ENCODE data around the gene SCN9A. TPM values are rescaled to one million over a fixed set of nuclear protein-coding genes. Genes with fewer than 3 reads are reported as not detected.
"Not testable (repeated sequence)": the region's sequence is repeated elsewhere in the genome, so short reads cannot be mapped to it uniquely, and the experiment has no call there.

The SCN9A gene
- total and polyA plus RNA-seq, 12 donors, result 0.10 to 2.9 (median 0.79) TPM

GRCh38 chr2:166361351-166362153, 14.2 kb downstream of the SCN9A start:
- H3K27ac ChIP-seq, result no peak overlapping the region
- 68 to 77% methylated on average over 3 of the region's 3 CpGs for WGBS, 2 donors
- no peaks in the 10 kb centered on the region for H3K9me3 ChIP-seq
- DNase-seq, result no peak
- no peaks in the 10 kb centered on the region for H3K27me3 ChIP-seq
- TF ChIP-seq CTCF (IDR thresholded peaks at IDR 0.05), result peak in 8 of 9 donors; percentile 15 to 57 (median 40)
- intact Hi-C loops (cut with DNase I), result loop anchor here in 3 of 10 donors (5.0 to 10.0 kb wide), 2 partner anchors 153 to 156 kb away; no protein-coding TSS in a partner anchor
- ATAC-seq, result no peak
- no peak overlapping the region for H3K4me3 ChIP-seq
- H3K36me3 ChIP-seq, result no peaks in the 10 kb centered on the region
- no peaks in the 10 kb centered on the region for H3K4me1 ChIP-seq

GRCh38 chr2:166360906-166361305, 14.8 kb downstream of the SCN9A start:
- TF ChIP-seq CTCF (IDR thresholded peaks at IDR 0.05), result no peak
- no peak overlapping the region for H3K27ac ChIP-seq
- ATAC-seq, result no peak
- H3K27me3 ChIP-seq, result no peaks in the 10 kb centered on the region
- no peaks in the 10 kb centered on the region for H3K36me3 ChIP-seq
- intact Hi-C loops (cut with DNase I), result loop anchor here in 3 of 10 donors (5.0 to 10.0 kb wide), 2 partner anchors 154 to 156 kb away; no protein-coding TSS in a partner anchor
- WGBS, 2 donors, result 62 to 71% methylated on average over 2 of the region's 2 CpGs
- DNase-seq, result no peak
- no peaks in the 10 kb centered on the region for H3K9me3 ChIP-seq
- no peaks in the 10 kb centered on the region for H3K4me1 ChIP-seq
- no peak overlapping the region for H3K4me3 ChIP-seq

- H3K27ac ChIP-seq, result no peak overlapping the region
- no peak for TF ChIP-seq CTCF (IDR thresholded peaks at IDR 0.05)
- no peaks in the 10 kb centered on the region for H3K27me3 ChIP-seq
- no peak for ATAC-seq
- no peak for DNase-seq
- H3K9me3 ChIP-seq, result no peaks in the 10 kb centered on the region
- H3K4me1 ChIP-seq, result no peaks in the 10 kb centered on the region
- H3K4me3 ChIP-seq, result no peak overlapping the region
- intact Hi-C loops (cut with DNase I), result loop anchor here in 3 of 10 donors (5.0 to 10.0 kb wide), 2 partner anchors 154 to 157 kb away; no protein-coding TSS in a partner anchor
- H3K36me3 ChIP-seq, result no peaks in the 10 kb centered on the region
Measured at GRCh38 chr2:166360426-166360825, 15.3 kb downstream of the SCN9A start.

- H3K4me3 ChIP-seq; H3K4me1 ChIP-seq; intact Hi-C loops (cut with DNase I); H3K27ac ChIP-seq; H3K36me3 ChIP-seq; H3K9me3 ChIP-seq; H3K27me3 ChIP-seq; ATAC-seq; DNase-seq: not testable (repeated sequence)
- 97 to 99% methylated on average over 4 of the region's 4 CpGs for WGBS, 2 donors
Measured at GRCh38 chr2:166357950-166358321, 17.8 kb downstream of the SCN9A start.
